ENCODE results near the gene RGS3.
"Not testable (repeated sequence)": the region's sequence is repeated elsewhere in the genome, so short reads cannot be mapped to it uniquely, and the experiment has no call there.

Gene RGS3

GRCh38 chr9:113634596-113635515 is 171.3 kb downstream of the RGS3 start:
- no peak for DNase-seq (ENCODE audit: low read depth)
- no peak overlapping the region for H3K4me3 ChIP-seq (ENCODE audit: low read depth, low read length)

- H3K4me3 ChIP-seq (ENCODE audit: low read depth, low read length), result no peak overlapping the region
- no peak for DNase-seq (ENCODE audit: low read depth)
These were observed 172.1 kb downstream of the RGS3 start for GRCh38 chr9:113635586-113635985.

- DNase-seq (ENCODE audit: low read depth), result no peak
These were observed 172.6 kb downstream of the RGS3 start for GRCh38 chr9:113636165-113636564.

DNA sequence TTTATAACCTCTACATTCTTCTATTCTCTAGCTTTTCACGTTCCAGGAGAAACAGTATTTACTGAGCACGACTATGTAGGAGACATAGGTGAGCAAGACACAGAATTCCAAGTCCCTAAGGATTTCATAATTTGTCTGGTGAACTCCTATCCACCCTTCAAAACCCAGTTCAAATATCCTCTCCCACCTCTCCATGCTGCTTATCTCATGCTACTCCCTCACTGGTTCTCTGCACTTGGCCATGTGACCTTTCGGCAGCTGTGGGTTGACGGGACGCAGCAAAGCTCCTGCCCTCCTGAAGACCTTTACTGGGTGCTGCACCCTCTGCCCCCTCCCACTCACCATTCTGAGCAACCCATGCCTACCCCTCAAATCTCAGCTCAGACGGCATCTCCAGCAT is 173.2 kb downstream of the RGS3 start:
- DNase-seq (ENCODE audit: low read depth), result no peak

More at GRCh38 chr9:113636165-113636564, 172.6 kb downstream of the RGS3 start:
- no peak overlapping the region for H3K4me3 ChIP-seq (ENCODE audit: low read depth, low read length)

DNA sequence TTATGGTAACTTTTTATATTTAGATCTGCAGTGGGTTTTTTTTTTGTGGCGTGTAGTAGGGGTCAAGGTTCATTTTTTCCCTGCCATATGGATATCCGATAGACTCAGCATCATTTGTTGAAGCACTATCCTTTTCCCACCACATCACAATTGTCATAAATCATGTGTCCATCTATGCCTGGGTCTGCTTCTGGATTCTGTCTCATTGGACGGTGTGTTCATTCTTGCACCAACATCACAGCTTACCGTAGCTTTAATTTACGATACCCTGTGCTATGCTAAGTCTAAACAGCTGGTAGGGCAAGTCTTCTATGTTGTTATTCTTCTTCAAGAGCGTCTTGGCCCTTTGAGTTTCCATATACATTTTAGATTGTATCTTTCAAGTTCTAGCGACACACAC is 175.0 kb downstream of the RGS3 start:
- no peak overlapping the region for H3K4me3 ChIP-seq (ENCODE audit: low read depth, low read length)
- no peak for DNase-seq (ENCODE audit: low read depth)

More for the DNA sequence above, 173.2 kb downstream of the RGS3 start:
- H3K4me3 ChIP-seq (ENCODE audit: low read depth, low read length), result no peak overlapping the region

GRCh38 chr9:113638897-113639296 is 175.4 kb downstream of the RGS3 start:
- no peak for DNase-seq (ENCODE audit: low read depth)
- no peak overlapping the region for H3K4me3 ChIP-seq (ENCODE audit: low read depth, low read length)

GRCh38 chr9:113639411-113639970 is 176.0 kb downstream of the RGS3 start:
- H3K4me3 ChIP-seq (ENCODE audit: low read depth, low read length); DNase-seq (ENCODE audit: low read depth): not testable (repeated sequence)

DNA sequence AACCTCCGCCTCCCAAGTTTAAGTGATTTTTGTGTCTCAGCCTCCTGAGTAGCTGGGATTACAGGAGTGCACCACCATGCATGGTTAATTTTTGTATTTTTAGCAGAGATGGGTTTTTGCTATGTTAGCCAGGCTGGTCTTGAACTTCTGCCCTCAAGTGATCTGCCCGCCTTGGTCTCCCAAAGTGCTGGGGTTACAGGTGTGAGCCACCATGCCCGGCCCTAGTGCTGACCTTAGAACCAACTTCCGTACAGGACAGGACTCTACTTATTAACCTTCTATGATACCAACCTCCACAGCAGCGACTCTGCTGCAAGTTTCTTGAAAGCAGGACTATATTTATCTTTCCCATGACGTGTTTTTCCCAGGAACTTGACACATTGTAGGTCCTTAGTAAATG is 176.9 kb downstream of the RGS3 start:
- DNase-seq (ENCODE audit: low read depth), result no peak
- H3K4me3 ChIP-seq (ENCODE audit: low read depth, low read length), result no peak overlapping the region

DNA sequence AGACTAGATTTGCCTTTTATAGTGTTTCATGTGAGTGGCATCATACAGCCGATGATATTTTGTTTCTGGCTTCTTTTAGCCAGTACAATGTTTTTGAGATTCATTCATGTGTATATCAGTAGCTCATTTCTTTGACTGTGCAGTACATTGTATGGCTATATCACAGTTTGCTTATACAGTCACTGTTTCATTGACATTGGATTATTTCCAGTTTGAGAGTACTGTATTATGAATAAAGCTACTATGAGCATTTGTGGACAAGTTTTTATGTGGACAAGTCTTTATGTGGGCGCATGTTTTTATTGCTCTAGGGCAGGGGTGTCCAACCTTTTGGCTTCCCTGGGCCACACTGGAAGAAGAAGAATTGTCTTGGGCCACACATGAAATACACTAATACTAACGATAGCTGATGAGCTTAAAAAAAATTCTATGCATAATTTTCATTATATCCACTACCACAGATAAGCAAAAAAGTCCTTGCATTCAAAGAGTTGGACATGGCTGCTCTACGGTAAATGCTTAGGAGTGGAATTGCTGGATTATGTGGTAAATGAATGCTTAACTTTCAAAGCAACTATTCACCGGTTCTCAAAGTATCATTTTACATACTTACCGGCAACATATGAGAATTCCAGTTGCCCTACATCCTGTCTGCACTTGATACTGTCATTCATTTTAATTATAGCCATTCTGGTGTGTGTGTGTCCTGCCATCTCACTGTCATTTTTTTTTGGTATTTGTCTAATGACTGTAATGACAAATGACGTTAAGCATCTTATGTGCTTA is 177.8 kb downstream of the RGS3 start:
- DNase-seq (ENCODE audit: low read depth), result no peak
- H3K4me3 ChIP-seq (ENCODE audit: low read depth, low read length), result no peak overlapping the region

GRCh38 chr9:113644321-113644720 is 180.8 kb downstream of the RGS3 start:
- DNase-seq (ENCODE audit: low read depth), result no peak
- H3K4me3 ChIP-seq (ENCODE audit: low read depth, low read length), result no peak overlapping the region

DNA sequence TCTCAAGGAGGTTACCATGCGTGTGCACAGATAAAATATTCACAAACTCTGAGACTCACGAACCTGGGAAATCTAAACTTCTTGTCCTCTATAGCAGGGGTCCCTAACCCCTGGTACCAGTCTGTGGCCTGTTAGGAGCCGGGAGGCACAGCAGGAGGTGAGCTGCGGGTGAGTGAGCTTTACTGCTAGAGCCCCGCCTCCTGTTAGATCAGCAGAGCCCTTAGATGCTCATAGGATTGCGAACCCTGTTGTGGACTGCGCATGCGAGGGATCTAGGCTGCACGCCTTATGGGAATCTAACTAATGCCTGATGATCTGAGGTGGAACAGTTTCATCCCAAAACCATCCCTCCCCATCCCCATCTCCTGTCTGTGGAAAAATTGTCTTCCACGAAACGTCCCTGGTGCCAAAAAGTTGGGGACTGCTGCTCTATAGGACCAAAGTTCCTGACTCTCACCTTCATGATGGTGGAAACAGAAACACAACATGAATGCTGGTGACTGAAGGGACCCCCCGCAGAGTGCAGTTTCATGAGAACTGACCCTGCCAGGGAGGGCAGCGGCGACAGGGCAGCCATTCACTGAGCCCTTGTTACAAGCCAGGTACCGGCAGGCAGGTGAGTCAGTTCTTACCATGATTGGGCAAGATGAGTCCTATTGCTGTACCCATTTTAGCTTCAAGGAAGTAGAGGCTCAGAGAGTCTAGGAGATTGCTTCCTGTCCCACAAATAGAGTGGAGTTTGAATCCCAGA is 181.9 kb downstream of the RGS3 start:
- DNase-seq (ENCODE audit: low read depth), result no peak
- H3K4me3 ChIP-seq (ENCODE audit: low read depth, low read length), result no peak overlapping the region

GRCh38 chr9:113645978-113646253 is 182.4 kb downstream of the RGS3 start:
- no peak for DNase-seq (ENCODE audit: low read depth)
- no peak overlapping the region for H3K4me3 ChIP-seq (ENCODE audit: low read depth, low read length)

- no peak for DNase-seq (ENCODE audit: low read depth)
These were observed 183.0 kb downstream of the RGS3 start for GRCh38 chr9:113646491-113646890.

More at GRCh38 chr9:113646491-113646890, 183.0 kb downstream of the RGS3 start:
- no peak overlapping the region for H3K4me3 ChIP-seq (ENCODE audit: low read depth, low read length)
